Thoracic aorta (tissue), 2 donors: ENCODE measurements around the gene PPP1R9B. TPM values are rescaled to one million over a fixed set of nuclear protein-coding genes. Genes with fewer than 3 reads are reported as not detected.

ENCODE experiments used
- ATAC-seq: fragments of 150-250 bp; one replicate; pipeline ENCODE4 v1.8.0; 2017; ENCODE audit warnings: low read depth; ENCODE audit not compliant: insufficient number of reproducible peaks, low FRiP score
- DNase-seq: peaks from one replicate; pipeline ENCODE4 v3.0.0-alpha.2; 2020; ENCODE audit warnings: low spot score
- H3K27ac ChIP-seq, 2 donors: fragments of 200-600 bp; sonication (generic); 1 replicate in 1 of 2; 2 replicates in 1 of 2; pipeline ENCODE4 v1.5.1; 2016; ENCODE audit warnings: mild to moderate bottlenecking in 2 of 2, moderate library complexity in 2 of 2
- H3K27me3 ChIP-seq: fragments of 200-600 bp; sonication (generic); replicated peaks from 2 replicates; pipeline ENCODE4 v1.6.0; 2016; ENCODE audit warnings: mild to moderate bottlenecking; ENCODE audit not compliant: insufficient read depth
- H3K36me3 ChIP-seq: fragments of 200-600 bp; sonication (generic); one replicate; pipeline ENCODE4 v1.5.1; 2016
- H3K4me1 ChIP-seq, 2 donors: fragments of 200-600 bp; sonication (generic); 1 replicate in 1 of 2; 2 replicates in 1 of 2; pipeline versions ENCODE4 v1.5.1 to v1.6.0; 2016; ENCODE audit warnings: low read depth in 2 of 2, mild to moderate bottlenecking in 1 of 2; ENCODE audit not compliant: control insufficient read depth in 1 of 2
- H3K4me3 ChIP-seq: fragments of 200-600 bp; sonication (generic); 2 replicates; pipeline ENCODE4 v1.5.1; 2016; ENCODE audit warnings: mild to moderate bottlenecking
- H3K9me3 ChIP-seq: fragments of 200-600 bp; sonication (generic); 2 replicates; pipeline ENCODE4 v1.5.1; 2016
- total RNA-seq, 2 donors: library from RNA; depleted of rRNA; stranded (reverse); fragments of >200 nt; gene quantifications; one replicate each; pipeline versions ENCODE4 v1.1.0 to v1.2.3, GENCODE V29; 2016
- TF ChIP-seq, protein P1 (sequence below): fragments of 200-600 bp; sonication (generic); IDR thresholded peaks from one replicate; pipeline ENCODE4 v1.5.1; 2019; ENCODE audit warnings: antibody characterized with exemption

Gene PPP1R9B
- total RNA-seq, 2 donors from 2014 or later, result 53.3 to 67.1 TPM

DNA sequence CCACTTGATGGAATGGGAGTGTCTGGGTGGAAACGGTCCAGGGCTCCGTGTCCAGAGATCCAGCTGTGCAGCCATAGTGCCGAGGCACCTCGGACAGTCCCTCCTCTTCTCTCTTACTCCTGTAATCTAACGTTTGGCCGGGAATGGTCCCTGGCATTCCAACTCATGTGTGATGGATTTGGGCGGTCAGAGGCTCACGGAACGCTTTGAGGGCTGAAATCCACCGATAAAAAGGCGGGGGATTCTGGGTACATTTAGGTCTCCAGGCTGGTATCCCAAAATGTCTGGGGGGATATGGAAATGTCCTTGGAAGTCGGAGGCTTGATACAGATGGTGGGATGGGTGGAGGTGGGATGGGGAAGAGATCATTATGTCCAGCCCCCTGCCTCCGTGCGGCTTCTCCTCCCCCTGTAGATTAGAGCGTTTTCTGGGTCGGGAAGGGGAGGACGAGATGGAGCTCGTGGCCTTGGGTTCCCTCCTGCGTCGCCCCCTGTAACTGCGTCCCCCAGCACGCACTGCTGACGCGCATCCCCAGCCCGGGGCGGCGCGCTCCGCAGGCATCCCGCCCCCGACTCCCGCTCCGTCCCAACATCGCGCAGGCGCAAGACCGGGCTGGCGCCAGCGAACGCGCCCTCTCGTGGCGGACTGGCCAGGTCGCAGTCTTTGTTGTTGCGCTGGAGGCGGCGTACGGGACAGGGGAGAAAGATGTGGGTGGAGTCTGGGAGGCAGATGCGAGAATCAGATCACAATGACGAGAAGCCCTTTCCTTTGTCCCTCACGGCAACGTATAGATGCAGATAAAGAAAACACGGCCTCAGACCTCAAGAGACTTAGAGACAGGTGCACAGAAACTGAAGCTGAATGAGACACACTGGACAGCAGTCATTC, 10.8 kb upstream of the PPP1R9B start:
- TF ChIP-seq, protein P1, sequence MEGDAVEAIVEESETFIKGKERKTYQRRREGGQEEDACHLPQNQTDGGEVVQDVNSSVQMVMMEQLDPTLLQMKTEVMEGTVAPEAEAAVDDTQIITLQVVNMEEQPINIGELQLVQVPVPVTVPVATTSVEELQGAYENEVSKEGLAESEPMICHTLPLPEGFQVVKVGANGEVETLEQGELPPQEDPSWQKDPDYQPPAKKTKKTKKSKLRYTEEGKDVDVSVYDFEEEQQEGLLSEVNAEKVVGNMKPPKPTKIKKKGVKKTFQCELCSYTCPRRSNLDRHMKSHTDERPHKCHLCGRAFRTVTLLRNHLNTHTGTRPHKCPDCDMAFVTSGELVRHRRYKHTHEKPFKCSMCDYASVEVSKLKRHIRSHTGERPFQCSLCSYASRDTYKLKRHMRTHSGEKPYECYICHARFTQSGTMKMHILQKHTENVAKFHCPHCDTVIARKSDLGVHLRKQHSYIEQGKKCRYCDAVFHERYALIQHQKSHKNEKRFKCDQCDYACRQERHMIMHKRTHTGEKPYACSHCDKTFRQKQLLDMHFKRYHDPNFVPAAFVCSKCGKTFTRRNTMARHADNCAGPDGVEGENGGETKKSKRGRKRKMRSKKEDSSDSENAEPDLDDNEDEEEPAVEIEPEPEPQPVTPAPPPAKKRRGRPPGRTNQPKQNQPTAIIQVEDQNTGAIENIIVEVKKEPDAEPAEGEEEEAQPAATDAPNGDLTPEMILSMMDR, result peak; percentile 91
- Histone ChIP-seq H3K27ac (peak overlapping the region; percentile 72 to 74), H3K36me3 (no peaks in the 10 kb centered on the region), H3K27me3 (no peaks in the 10 kb centered on the region), H3K9me3 (no peaks in the 10 kb centered on the region), H3K4me3 (peak overlapping the region; percentile 74), H3K4me1 (peaks cover 15 to 44% of the 10 kb centered on the region in 2 donors)
- ATAC-seq (peak; percentile 77), DNase-seq (peak; percentile 79)

DNA sequence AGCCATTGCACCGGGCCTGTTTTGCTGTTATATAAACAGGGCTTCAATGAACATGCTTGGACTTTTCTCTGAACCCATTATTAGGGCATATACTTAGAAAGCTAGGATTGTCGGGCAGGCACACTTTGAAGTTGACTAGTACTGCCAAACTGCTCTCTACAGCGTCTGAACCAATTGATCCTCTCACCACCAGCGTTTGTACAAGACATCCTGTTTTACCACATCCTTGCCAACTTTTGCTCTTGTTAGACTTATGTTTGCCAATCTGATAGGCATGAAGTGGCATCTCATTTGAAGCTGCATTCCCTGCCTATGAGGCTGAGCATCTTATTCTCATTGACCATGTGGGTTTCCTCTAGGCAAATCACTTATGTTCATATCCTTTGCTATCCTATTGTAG, 7.4 kb upstream of the PPP1R9B start:
- H3K27me3 ChIP-seq, result no peaks in the 10 kb centered on the region
- H3K36me3 ChIP-seq, result no peaks in the 10 kb centered on the region
- no peak overlapping the region for H3K4me3 ChIP-seq
- H3K27ac ChIP-seq, result peak overlapping the region; percentile 90 to 94
- TF ChIP-seq, protein P1, result no peak
- H3K4me1 ChIP-seq, result peaks cover 32 to 52% of the 10 kb centered on the region in 2 donors
- H3K9me3 ChIP-seq, result no peaks in the 10 kb centered on the region
- DNase-seq (no peak), ATAC-seq (no peak)

DNA sequence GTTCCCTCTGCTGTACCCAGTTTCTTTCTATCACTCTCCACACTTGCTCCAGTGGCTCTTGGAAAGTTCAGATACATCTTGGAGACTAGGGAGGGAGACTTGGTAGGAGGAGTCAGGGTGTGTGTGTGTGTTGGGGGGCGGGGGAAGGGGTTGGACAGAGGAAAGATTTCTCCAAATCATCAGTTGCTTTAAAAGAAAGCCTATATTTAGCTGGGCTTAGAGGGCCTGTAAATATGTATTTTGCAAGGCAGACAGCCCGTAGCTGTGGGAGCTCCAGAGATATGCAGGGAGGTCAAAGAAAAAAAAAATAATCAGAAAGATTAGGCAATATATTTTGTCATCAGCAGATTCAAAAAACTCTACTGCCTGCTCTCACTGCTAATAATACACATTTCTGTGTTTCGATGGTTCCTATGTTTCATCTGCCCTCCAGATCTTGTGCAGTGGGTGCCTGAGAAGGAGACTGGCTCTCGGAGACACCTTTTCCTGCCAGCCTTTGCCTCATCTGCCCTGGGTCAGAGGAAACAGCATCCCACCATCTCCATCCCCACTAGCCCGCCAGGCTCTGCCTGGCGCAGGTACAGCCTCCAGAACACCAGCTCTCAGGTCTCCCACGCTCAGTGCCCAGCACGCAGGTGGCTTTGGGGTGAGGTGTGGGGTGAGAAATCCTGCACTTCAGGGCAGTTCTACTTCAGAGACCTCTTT, 4.8 kb upstream of the PPP1R9B start:
- no peaks in the 10 kb centered on the region for H3K27me3 ChIP-seq
- peak overlapping the region; percentile 35 for H3K4me3 ChIP-seq
- H3K36me3 ChIP-seq, result no peaks in the 10 kb centered on the region
- H3K9me3 ChIP-seq, result no peaks in the 10 kb centered on the region
- no peak for ATAC-seq
- peak overlapping the region; percentile 90 to 94 for H3K27ac ChIP-seq
- TF ChIP-seq, protein P1, result no peak
- peaks cover 39 to 51% of the 10 kb centered on the region in 2 donors for H3K4me1 ChIP-seq
- peak; percentile 63 for DNase-seq

DNA sequence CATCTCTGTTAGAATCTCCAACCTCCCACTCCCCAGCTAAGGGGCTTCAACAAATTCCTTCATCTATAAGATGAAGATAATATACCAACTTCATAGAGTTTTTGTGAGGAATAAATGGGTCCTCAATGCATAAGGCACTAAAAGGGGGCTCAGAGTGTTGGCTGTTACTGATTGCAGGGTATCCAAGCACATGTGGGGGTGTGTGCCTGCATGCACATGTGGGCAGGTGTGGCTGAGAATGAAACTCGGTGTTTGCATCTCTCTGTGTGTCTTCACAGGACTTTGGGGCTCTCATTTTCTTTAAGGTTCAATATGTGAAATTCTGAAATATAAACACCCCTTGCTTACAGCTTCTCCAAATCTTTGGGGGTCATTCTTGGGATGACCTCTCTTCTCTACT, 4.1 kb upstream of the PPP1R9B start:
- TF ChIP-seq, protein P1, result no peak
- no peak overlapping the region for H3K4me3 ChIP-seq
- DNase-seq, result no peak
- H3K27ac ChIP-seq, result peak overlapping the region; percentile 90 to 94
- ATAC-seq, result no peak
- no peaks in the 10 kb centered on the region for H3K9me3 ChIP-seq
- H3K4me1 ChIP-seq, result peaks cover 39 to 51% of the 10 kb centered on the region in 2 donors
- H3K27me3 ChIP-seq, result no peaks in the 10 kb centered on the region
- H3K36me3 ChIP-seq, result no peaks in the 10 kb centered on the region
